ENCODE data around the gene ZIC2.

The ZIC2 gene

GRCh38 chr13:99987154-99988019 is 5.8 kb downstream of the ZIC2 start:
- DNase-seq = no peak

- DNase-seq = no peak
Measured at GRCh38 chr13:99988529-99989275, 7.1 kb downstream of the ZIC2 start.

DNA sequence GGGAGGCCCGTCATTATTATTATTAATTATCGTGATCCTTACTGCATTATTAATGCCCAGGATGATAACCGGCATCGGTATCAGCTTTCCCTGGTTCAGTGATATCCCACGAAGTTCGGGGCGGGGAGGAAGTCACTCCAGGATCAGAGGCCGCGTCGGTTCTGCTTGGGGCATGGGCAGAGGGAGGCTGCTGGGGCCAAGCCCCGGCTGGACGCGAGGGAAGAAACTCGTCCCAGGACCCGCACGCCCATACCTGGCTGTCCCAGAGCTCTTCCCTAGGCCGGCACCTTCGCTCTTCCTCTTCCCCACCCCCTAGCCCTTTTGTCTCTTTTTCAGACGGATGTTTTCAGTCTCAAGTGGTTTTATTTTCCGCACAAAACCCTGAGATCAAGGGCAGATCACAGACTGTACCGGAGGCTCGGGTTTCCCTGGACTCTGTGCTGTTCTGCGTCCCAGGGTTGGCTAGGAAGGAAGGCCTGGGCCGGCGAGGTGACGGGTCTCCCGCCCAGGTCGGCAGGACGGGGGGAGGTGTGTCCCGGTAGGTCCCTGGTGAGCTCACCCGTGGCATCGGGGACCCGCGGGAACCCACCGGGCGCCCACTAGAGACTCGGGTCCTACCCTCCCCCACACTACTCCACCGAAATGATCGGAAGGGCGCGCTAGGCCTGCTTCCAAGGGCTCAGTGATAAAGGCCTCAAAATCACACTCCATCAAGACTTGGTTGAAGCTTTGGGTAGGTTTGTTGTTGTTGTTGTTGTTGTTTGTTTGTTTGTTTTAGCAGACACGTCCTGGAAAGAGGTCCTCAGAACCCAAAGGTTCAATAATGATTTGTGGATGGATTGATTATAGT is 7.9 kb downstream of the ZIC2 start:
- no peak for DNase-seq

DNA sequence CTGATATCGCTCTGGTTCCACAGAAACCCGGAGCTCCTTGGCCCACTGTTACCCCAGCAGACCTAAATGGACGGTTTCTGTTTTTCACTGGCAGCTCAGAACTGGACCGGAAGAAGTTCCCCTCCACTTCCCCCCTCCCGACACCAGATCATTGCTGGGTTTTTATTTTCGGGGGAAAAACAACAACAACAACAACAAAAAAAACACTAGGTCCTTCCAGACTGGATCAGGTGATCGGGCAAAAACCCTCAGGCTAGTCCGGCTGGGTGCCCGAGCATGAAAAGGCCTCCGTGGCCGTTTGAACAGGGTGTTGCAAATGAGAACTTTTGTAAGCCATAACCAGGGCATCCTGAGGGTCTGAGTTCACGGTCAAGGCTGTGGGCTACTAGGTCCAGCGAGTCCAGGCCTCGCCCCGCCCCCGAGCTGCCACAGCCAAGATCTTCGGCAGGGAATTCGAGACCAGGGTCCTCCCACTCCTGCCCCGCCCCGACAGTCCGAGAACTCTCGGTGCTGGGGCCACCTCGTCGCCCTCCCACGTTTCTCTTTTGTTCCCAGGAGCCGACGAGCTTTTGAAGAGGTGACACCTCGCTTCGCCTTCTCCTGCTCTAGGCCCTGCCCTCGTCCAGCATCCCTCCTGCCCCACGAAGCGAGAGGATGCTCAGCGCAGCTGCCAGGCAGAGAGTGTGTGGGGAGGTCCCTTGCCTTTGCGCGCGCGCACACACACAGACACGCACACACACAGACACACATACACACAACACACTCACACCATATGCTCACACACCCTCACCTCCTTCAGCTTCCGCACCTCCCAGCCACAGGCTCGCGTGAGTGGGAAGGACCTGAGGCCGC is 8.8 kb downstream of the ZIC2 start:
- peak; percentile 26 for DNase-seq

DNA sequence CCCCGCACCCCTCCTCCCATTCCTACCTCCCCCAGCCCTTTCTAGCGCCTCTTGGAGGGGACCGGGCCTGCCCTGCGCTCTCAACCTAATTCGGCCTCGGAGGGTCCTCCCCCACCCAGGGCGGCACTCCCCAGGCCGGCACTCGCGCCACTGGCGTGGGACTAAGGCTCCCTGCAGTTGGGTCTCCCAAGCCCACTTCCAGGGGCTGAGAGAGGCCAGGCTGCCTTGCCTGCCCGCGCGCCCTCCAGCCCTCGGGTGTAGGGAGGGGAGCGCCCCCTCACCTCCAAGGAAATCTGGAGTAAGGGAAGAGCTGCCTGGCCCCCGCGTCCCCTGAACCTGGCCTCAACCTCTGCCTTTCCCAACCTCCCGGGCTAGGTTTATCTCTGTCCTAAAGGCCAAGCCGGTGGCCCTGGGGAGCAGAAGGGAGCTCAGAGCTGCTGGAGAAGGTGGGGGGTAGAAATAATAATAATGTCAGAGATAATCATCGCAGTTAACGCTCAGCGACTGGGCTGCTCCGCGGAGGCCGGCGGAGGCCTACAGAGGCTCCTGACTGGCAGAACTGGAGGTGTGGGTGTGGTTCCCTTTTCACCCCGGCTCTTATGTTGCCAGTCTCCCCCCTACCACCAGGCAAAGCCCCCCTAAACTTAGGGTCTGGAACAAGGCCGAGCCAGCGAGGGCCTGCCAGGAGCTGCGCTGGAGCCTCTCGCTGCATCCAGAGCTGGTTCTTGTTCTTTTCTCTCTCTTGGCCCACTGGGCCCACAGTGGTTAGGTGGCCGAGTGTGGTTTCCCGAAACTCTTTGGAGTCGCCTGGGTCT is 9.6 kb downstream of the ZIC2 start:
- DNase-seq = no peak

- no peak for DNase-seq
Measured at GRCh38 chr13:99991828-99992775, 10.5 kb downstream of the ZIC2 start.

- DNase-seq = no peak
Measured at GRCh38 chr13:99992949-99993351, 11.4 kb downstream of the ZIC2 start.

- no peak for DNase-seq
Measured at GRCh38 chr13:99993660-99994637, 12.4 kb downstream of the ZIC2 start.

- DNase-seq = no peak
Measured at GRCh38 chr13:99994638-99995020, 13.0 kb downstream of the ZIC2 start.

DNA sequence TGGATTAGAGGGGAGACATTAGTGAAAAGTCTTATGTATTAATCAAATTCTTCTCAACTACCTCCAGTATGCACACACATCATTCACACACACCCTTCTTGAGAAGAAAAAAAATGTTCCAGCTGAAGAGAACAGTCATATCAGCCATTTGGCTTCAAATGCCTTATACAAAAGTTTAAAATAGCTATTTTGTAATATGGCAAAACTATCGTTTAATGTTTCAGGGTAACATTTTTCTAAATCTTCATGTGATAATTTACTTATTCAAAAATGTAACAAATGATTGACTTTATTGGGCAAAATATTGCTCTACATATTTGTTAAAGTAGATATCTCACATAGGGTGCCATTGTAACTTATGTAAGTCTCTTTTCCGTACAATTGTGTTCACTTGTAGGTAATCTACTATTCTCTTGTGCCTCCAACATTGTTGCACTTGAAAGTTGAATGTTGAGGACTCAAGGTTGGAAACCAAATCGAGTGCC is 13.6 kb downstream of the ZIC2 start:
- no peak for DNase-seq

- no peak for DNase-seq
Measured at GRCh38 chr13:99995589-99996380, 14.2 kb downstream of the ZIC2 start.

- no peak for DNase-seq
Measured at GRCh38 chr13:99996381-99996973, 14.9 kb downstream of the ZIC2 start.

DNA sequence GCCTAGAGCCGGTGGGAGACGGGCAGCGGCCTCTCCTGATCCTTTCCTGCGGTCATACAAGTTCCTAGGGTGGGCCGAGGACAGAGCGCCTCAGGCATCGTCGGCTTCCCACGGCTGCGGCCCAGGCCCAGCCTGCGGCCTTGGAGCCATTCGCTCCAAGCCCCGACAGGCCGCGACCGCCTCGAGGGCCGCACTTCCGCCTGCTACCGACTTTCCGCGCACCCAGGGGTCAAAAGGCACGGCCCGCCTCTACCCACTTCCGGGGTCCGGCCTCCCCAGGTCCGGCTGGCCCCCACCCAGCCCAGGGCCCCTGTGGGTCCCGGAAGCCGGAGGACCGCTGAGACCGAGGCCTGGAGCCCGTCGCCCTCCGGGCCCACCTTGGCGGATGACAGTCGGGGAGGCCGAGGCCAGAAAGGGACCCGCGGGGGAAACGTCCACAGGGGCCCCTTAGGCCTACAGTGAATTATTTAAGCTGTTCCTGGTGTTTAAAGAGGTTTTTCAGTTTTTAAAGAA is 16.2 kb downstream of the ZIC2 start:
- DNase-seq = no peak

DNA sequence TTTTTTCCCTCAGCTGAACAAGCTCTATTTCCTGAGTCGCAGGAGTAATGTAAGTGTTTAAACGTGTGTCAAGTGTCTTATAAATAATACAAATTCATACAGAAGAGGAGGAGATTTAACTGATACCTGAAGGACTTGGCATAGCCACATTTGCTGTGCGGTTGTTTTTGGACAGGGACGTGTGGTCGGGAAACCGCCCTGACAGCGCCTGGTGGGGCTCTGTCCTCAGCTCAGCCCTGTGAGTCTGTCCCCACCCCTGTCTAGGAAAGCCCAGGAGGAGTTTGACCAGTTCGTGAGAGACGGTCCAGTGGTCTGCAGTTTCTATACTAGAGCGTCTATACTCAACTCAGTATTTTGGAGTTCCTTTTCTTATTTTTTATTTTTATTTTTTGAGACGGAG is 16.7 kb downstream of the ZIC2 start:
- no peak for DNase-seq

DNA sequence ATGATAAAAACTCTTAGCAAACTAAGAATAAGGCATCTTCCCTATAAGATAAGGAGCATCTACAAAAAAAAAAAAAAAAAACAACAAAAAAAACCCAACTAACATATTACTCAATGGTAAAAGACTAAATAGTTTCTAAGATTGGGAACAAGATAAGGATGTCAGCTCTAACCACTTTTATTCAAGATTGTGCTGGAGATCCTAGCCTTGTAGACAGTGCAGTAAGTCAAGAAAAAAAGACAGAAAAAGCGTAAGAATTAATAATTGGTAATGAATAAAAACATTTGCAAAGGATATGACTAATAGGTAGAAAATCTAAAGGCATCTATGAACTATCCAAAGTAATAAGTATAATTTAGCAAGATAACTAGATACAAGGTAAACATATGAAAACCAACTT is 33.0 kb downstream of the ZIC2 start:
- DNase-seq = no peak

DNA sequence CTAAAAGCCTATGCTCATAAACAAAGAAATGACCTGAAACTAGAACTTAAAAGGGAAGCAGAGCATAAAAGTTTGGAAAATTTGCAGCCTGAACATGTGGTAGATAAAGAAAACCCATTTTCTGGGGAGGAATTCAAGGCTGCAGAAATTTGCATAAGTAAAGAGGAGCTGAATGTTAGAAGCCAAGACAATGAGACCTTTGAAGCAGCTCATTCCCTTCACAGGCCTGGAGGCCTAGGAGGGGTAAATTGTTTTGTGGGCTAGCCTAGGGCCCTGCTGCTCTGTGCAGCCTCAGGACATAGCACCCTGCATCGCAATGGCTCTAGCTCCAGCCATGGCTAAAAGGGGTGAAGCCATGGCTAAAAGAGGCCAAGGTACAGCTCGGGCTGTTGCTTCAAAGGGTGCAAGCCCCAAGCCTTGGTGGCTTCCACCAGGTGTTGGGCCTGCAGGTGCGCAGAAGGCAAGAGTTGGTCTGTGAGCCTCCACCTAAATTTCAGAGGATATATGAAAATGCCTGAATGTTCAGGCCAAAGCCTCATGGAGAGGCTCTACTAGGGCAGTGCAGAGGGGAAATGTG is 38.3 kb downstream of the ZIC2 start:
- no peak for DNase-seq

GRCh38 chr13:100022798-100023197 is 41.2 kb downstream of the ZIC2 start:
- DNase-seq = no peak

All from stimulated activated CD8-positive, alpha-beta memory T cell treated with anti-CD3 and anti-CD28 coated beads, Interleukin-4, amount 100 ng/mL, for 48 hours (primary cell).